GM10248 (cell line): ENCODE measurements around the gene CDK5.

ENCODE experiments used
- CTCF ChIA-PET: fragments of 300-600 bp; sonication (Branson Sonifier 250); formaldehyde crosslinking; extraction: SDS; loops from one replicate; lab custom pipeline; 2021; ENCODE audit warnings: antibody characterized with exemption; lab: Yijun Ruan, JAX
- POLR2A ChIA-PET: fragments of 350-650 bp; sonication (Branson Sonifier 250); formaldehyde crosslinking; extraction: SDS; loops from one replicate; lab custom pipeline; 2020; ENCODE audit warnings: antibody characterized with exemption; lab: Yijun Ruan, JAX
- DNase-seq: peaks from one replicate; pipeline ENCODE4 v3.0.0; 2012; ENCODE audit errors: extremely low spot score
- TF ChIP-seq, protein P1 (sequence below): IDR thresholded peaks from 2 replicates; pipeline ENCODE4 v1.5.1; 2012; ENCODE audit warnings: mild to moderate bottlenecking, low read depth; ENCODE audit errors: extremely low read depth, missing control alignments, control extremely low read depth

CDK5 gene

DNA sequence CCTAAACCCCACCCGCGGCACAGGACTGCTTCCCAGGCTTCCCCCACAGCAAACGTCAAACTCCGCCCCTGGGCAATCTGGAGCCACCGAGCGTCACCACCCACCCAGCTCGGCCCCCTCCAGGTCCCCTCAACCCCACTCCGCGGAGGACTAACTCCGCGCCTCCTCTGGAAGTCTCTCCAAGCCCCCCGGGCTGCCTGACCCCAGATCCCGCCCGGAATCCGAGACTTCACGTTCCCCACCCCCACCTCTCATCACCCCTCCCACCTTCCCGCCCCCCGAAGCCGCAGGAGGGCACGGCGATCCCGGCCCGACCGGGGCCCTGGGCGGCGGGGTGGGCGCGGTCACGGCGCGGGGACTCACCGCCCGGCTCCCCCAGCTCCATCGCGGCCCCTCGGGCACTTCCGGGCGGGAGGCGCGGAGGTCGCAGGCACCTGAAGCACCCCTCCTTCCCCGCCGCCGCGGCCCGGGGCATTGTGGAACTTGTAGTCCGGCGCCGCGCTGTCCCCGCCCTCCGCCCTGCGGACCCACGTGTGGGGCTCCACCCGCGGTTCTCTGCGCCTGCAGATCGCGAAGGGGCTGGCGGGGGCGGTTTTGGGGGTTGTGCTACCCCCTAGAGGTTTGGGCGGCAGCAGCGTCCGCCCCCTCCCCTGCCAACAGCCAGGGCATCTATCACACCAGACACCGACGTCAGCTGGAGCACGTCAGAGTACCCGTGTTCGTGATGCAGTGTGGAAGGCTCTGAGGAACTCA is 25.6 kb upstream of the CDK5 start, which contains the start of gene TMUB1:
Gene TMUB1 (minus strand): TSS at position 423 of the 753 bp plus-strand sequence. CDS start 930 bp downstream, outside the sequence.
- DNase-seq, result peak; percentile 86
- POLR2A ChIA-PET, result no interaction called here
- TF ChIP-seq, protein P1, sequence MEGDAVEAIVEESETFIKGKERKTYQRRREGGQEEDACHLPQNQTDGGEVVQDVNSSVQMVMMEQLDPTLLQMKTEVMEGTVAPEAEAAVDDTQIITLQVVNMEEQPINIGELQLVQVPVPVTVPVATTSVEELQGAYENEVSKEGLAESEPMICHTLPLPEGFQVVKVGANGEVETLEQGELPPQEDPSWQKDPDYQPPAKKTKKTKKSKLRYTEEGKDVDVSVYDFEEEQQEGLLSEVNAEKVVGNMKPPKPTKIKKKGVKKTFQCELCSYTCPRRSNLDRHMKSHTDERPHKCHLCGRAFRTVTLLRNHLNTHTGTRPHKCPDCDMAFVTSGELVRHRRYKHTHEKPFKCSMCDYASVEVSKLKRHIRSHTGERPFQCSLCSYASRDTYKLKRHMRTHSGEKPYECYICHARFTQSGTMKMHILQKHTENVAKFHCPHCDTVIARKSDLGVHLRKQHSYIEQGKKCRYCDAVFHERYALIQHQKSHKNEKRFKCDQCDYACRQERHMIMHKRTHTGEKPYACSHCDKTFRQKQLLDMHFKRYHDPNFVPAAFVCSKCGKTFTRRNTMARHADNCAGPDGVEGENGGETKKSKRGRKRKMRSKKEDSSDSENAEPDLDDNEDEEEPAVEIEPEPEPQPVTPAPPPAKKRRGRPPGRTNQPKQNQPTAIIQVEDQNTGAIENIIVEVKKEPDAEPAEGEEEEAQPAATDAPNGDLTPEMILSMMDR, result no peak
- CTCF ChIA-PET, result interaction anchor here (1.2 to 1.9 kb wide), 2 partner anchors 27 to 65 kb away, joined by 4 read pairs; no protein-coding TSS in a partner anchor

DNA sequence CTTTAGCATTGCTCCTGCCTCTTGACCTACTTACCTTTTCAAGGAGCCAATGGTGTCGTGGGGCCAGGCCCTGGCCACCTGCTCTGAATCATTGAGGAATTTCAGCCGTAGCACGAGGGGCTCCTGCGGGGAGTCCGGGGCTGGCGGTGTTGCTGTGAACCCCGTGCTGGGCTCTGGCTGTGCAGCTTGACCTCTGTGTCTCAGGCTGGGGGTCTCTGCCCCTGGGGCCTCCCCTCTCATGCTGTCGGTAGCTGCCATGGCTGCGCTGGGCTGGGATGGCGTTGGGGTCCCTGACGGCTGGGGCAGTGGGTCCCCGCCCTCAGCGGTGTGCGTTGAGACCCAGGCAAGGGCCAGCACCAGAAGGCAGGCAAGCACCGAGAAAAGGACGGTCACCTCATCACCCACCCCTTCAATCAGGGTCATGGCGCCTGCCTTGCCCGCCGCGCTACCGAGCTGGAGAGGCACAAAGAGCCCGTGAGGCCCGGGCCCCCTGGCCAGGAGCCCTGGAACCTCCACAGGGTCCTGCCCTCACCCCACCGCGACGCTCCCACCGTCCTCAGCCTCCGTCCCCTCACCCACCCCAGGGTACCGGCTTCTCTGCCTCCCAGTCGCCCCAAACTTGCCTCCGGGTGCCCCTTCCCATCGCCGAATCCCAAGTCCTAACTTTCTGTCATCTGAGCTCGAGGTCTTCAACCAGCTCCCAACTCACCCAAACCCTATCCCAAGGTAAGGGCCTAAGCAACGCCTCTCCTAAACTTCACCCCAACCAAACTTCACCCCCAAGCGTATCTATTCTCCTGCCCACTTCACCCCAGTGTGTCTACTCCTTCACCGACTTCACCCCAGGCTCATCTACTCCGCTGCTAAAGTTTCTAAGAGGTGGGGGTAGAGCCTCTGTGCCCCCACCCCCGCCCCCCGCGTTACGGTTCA is 24.7 kb upstream of the CDK5 start:
- ChIA-PET CTCF (interaction anchor here (1.9 kb wide), 1 partner anchor 28 kb away, joined by 4 read pairs; no protein-coding TSS in a partner anchor), POLR2A (no interaction called here)
- TF ChIP-seq, protein P1, result no peak
- no peak for DNase-seq

DNA sequence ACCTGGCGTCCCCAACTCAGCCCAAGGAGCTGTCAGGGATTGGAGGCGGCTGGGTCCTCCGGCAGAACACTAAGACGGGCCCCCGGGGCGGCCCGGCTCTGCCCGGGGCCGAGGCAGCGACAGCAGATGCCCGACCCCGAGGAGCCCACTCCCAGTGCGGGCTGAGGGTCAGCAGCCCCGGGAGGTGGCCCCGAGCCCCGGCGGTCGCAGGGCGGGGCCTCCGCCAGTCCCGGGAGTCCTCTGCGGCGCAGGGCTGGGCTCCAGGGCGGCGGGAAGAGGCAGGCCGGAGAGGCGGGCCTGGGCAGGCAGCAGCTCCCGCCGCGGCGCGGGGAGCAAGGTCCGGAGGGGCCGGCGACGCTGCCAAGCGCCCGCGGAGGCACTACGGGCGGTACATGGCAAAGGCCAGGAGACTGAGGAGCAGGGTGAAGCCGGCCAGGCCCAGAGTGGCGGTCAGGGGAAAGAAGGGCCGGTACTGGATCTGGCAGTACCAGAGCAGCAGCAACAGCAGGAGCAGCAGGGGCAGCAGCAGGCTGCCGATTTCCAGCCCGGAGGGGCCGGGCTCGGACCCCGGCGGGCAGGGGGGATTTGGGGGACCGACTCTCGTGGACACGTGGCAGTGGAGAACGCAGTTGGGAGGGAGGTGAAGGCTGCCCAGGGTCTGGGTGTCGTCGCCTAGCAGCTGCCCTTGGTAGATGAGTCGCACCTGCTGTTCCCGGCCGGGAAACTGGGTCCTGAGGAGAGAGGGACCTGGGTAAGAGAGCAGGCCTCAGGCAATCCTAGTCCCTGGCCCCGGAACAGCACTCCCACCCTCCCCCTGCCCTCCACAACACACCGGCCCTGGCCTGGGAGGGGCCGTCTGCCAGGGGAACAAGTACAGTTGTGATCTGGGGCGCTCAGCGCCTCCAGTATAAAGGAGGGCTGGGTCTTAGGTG is 23.7 kb upstream of the CDK5 start:
- POLR2A ChIA-PET, result interaction anchor here (1.0 kb wide), 1 partner anchor 23 kb away, joined by 3 read pairs; the partner anchor contains the start of gene SLC4A2
- no peak for DNase-seq
- CTCF ChIA-PET, result interaction anchor here (1.9 kb wide), 1 partner anchor 29 kb away, joined by 4 read pairs; no protein-coding TSS in a partner anchor
- TF ChIP-seq, protein P1, result no peak

DNA sequence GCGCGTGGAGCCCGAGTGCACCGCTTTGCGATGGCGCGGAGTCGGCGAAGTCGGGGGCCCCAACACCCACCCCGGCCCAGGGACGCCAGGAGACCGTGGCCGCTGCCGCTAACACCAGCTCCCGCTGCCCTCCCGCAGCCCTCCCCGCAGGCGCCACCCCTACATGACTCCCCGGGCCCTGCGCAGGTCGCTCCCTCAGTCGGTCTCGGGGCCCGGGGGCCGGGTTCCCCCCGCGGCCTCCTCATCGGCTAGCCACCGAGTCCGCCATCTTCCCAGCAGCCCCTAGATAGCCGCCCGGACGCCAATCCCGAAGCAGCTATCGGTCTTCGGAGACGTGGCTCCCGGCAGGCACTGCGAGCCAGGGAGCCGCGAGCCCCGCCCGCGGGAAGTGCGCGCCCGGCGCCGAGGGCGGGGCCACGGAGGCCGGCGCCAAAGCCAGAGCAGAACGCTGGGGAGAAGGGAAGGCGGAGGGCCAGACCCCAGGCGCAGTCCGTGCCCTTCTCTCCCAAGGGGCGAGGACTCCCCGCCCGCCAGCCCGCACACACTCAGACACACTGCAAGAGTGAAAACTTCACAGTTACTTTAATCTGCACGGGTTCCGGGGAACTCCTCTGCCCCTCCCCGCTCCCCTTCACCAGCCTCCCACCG is 22.9 kb upstream of the CDK5 start, which contains the start of gene FASTK:
Gene FASTK (minus strand): TSS at position 288 of the 648 bp plus-strand sequence. CDS start 43 bp downstream, at position 245.
- CTCF ChIA-PET, result interaction anchor here (0.8 kb wide), 1 partner anchor 30 kb away, joined by 4 read pairs; no protein-coding TSS in a partner anchor
- POLR2A ChIA-PET, result interaction anchor here (1.0 kb wide), 1 partner anchor 22 kb away, joined by 3 read pairs; the partner anchor contains the start of gene SLC4A2
- peak; percentile 97 for DNase-seq
- TF ChIP-seq, protein P1, result no peak

DNA sequence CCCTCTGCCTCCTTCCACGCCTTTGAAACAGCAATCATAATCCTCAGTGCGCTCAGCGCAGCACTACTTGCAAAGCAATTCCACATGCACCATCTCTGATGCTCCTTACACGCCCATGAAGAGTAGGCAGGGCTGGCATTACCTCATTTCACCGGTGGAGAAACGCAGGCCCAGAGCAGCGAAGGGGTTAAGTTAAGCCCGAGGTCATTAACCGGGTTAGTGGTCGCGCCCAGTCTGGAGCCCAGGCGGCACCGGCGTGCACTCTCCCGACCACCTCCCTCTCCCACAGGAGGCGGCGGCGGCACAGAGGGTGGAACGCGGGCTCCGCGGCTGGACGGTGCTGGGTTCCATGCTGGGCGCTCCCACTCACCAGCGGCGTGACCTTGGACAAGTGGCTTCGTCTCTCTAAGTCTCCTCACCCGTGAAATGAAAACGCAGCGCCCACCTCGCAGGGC is 22.4 kb upstream of the CDK5 start:
- POLR2A ChIA-PET, result interaction anchor here (1.0 kb wide), 1 partner anchor 21 kb away, joined by 3 read pairs; the partner anchor contains the start of gene SLC4A2
- TF ChIP-seq, protein P1, result no peak
- CTCF ChIA-PET, result interaction anchor here (0.8 kb wide), 1 partner anchor 31 kb away, joined by 4 read pairs; no protein-coding TSS in a partner anchor

More for the DNA sequence above, 22.4 kb upstream of the CDK5 start:
- DNase-seq, result no peak
